Measurements from ENCODE around the gene PIH1D1.

DNA sequence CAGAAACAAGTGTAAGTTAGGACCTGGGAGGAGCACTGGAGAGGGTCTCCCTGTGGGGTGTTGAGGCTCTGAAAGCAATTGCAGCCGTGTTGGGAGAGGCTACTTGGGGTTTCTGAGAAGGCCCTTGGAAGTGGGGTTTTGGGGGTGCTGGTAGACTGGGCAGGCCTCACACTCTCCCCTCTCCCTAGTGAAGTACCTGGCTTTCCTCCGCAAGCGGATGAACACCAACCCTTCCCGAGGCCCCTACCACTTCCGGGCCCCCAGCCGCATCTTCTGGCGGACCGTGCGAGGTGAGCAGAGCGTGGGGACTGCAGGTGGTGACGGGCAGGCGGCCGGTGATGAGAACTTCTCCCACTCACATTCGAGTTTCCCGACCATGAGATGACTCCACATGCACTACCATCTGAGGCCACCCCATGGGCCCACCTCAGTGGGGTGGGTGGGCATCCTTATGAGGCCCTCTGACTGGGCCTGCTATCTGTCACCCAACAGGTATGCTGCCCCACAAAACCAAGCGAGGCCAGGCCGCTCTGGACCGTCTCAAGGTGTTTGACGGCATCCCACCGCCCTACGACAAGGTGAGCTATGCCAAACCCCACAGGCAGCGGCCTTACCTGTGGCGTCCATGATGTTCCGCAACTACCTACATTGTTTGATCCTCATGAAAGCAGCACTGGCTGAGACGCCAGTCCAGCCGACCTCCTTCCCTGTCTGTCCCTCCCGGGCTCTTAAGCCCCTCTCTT, 38.8 kb upstream of the PIH1D1 start:
- no peak for TF ChIP-seq NR3C1 (CRISPR knock-in tag; conservative IDR thresholded peaks at IDR 0.05; ENCODE audit: low read depth)
- TF ChIP-seq SP1 (CRISPR knock-in tag; conservative IDR thresholded peaks at IDR 0.05), result no peak
- TF ChIP-seq, protein P1, sequence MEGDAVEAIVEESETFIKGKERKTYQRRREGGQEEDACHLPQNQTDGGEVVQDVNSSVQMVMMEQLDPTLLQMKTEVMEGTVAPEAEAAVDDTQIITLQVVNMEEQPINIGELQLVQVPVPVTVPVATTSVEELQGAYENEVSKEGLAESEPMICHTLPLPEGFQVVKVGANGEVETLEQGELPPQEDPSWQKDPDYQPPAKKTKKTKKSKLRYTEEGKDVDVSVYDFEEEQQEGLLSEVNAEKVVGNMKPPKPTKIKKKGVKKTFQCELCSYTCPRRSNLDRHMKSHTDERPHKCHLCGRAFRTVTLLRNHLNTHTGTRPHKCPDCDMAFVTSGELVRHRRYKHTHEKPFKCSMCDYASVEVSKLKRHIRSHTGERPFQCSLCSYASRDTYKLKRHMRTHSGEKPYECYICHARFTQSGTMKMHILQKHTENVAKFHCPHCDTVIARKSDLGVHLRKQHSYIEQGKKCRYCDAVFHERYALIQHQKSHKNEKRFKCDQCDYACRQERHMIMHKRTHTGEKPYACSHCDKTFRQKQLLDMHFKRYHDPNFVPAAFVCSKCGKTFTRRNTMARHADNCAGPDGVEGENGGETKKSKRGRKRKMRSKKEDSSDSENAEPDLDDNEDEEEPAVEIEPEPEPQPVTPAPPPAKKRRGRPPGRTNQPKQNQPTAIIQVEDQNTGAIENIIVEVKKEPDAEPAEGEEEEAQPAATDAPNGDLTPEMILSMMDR (IDR thresholded peaks at IDR 0.05), result no peak
- no peak; the same call in 1 of the 2 replicates for TF ChIP-seq PRRX2 (CRISPR knock-in tag; IDR thresholded peaks at IDR 0.05)
- TF ChIP-seq, protein P2, sequence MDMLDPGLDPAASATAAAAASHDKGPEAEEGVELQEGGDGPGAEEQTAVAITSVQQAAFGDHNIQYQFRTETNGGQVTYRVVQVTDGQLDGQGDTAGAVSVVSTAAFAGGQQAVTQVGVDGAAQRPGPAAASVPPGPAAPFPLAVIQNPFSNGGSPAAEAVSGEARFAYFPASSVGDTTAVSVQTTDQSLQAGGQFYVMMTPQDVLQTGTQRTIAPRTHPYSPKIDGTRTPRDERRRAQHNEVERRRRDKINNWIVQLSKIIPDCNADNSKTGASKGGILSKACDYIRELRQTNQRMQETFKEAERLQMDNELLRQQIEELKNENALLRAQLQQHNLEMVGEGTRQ (CRISPR knock-in tag; IDR thresholded peaks at IDR 0.05), result no peak
- no peak for TF ChIP-seq FOXK1 (CRISPR knock-in tag; IDR thresholded peaks at IDR 0.05)
- TF ChIP-seq NR2C2 (CRISPR knock-in tag; IDR thresholded peaks at IDR 0.05), result no peak
- TF ChIP-seq, protein P3, sequence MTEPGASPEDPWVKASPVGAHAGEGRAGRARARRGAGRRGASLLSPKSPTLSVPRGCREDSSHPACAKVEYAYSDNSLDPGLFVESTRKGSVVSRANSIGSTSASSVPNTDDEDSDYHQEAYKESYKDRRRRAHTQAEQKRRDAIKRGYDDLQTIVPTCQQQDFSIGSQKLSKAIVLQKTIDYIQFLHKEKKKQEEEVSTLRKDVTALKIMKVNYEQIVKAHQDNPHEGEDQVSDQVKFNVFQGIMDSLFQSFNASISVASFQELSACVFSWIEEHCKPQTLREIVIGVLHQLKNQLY (CRISPR knock-in tag; IDR thresholded peaks at IDR 0.05), result no peak
- TF ChIP-seq, protein P4, sequence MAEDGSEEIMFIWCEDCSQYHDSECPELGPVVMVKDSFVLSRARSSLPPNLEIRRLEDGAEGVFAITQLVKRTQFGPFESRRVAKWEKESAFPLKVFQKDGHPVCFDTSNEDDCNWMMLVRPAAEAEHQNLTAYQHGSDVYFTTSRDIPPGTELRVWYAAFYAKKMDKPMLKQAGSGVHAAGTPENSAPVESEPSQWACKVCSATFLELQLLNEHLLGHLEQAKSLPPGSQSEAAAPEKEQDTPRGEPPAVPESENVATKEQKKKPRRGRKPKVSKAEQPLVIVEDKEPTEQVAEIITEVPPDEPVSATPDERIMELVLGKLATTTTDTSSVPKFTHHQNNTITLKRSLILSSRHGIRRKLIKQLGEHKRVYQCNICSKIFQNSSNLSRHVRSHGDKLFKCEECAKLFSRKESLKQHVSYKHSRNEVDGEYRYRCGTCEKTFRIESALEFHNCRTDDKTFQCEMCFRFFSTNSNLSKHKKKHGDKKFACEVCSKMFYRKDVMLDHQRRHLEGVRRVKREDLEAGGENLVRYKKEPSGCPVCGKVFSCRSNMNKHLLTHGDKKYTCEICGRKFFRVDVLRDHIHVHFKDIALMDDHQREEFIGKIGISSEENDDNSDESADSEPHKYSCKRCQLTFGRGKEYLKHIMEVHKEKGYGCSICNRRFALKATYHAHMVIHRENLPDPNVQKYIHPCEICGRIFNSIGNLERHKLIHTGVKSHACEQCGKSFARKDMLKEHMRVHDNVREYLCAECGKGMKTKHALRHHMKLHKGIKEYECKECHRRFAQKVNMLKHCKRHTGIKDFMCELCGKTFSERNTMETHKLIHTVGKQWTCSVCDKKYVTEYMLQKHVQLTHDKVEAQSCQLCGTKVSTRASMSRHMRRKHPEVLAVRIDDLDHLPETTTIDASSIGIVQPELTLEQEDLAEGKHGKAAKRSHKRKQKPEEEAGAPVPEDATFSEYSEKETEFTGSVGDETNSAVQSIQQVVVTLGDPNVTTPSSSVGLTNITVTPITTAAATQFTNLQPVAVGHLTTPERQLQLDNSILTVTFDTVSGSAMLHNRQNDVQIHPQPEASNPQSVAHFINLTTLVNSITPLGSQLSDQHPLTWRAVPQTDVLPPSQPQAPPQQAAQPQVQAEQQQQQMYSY (CRISPR knock-in tag; IDR thresholded peaks at IDR 0.05), result no peak
- TF ChIP-seq NR1H2 (CRISPR knock-in tag; IDR thresholded peaks at IDR 0.05), result no peak
- no peak for TF ChIP-seq ZNF121 (CRISPR knock-in tag; IDR thresholded peaks at IDR 0.05)
- TF ChIP-seq CBFB (CRISPR knock-in tag; IDR thresholded peaks at IDR 0.05; ENCODE audit: low read depth), result no peak
- TF ChIP-seq, protein P5, sequence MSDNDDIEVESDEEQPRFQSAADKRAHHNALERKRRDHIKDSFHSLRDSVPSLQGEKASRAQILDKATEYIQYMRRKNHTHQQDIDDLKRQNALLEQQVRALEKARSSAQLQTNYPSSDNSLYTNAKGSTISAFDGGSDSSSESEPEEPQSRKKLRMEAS (CRISPR knock-in tag; IDR thresholded peaks at IDR 0.05), result no peak
- TF ChIP-seq IRF2 (CRISPR knock-in tag; IDR thresholded peaks at IDR 0.05; ENCODE audit: borderline replicate concordance, low read depth), result no peak
